Esophagus muscularis mucosa (tissue), 4 donors: ENCODE measurements around the gene NBEA. TPM values are rescaled to one million over a fixed set of nuclear protein-coding genes. Genes with fewer than 3 reads are reported as not detected.
A peak's percentile ranks its signal among the peaks of the same experiment; 100 is the strongest.

Experiments
- DNase-seq: peaks from one replicate; pipeline ENCODE4 v3.0.0-alpha.2; 2017; ENCODE audit errors: extremely low spot score
- H3K27ac ChIP-seq, 4 donors: fragments of 200-600 bp; sonication (generic); replicated peaks in 1 of 4; 1 replicate in 3 of 4; 2 replicates in 1 of 4; pipeline ENCODE4 v1.5.1; 2016 to 2019; ENCODE audit warnings: mild to moderate bottlenecking in 1 of 4
- H3K27me3 ChIP-seq, 4 donors: fragments of 200-600 bp; sonication (generic); one replicate each; pipeline versions ENCODE4 v1.5.1 to v1.6.0; 2016 to 2019
- H3K36me3 ChIP-seq, 4 donors: fragments of 200-600 bp; sonication (generic); one replicate each; pipeline ENCODE4 v1.5.1; 2016 to 2019
- H3K4me1 ChIP-seq, 4 donors: fragments of 200-600 bp; sonication (generic); one replicate each; pipeline ENCODE4 v1.5.1; 2016 to 2019
- H3K4me3 ChIP-seq, 4 donors: fragments of 200-600 bp; sonication (generic); 1 replicate in 2 of 4; 2 replicates in 2 of 4; pipeline ENCODE4 v1.5.1; 2016 to 2019; ENCODE audit warnings: mild to moderate bottlenecking in 4 of 4, moderate library complexity in 1 of 4
- H3K9me3 ChIP-seq, 4 donors: fragments of 200-600 bp; sonication (generic); 1 replicate in 3 of 4; 2 replicates in 1 of 4; pipeline ENCODE4 v1.5.1; 2016 to 2019
- CTCF ChIP-seq, 3 experiments: fragments of 200-600 bp in 2 of 3; fragments of 450-650 bp in 1 of 3; sonication (generic) in 2 of 3; IDR thresholded peaks; one replicate each; pipeline ENCODE4 v1.5.1; 2017 to 2019; ENCODE audit warnings: antibody characterized with exemption in 3 of 3, mild to moderate bottlenecking in 2 of 3, moderate library complexity in 1 of 3
- EP300 ChIP-seq: sonication (generic); formaldehyde crosslinking; IDR thresholded peaks from one replicate; pipeline ENCODE4 v1.6.1; 2017; ENCODE audit warnings: antibody characterized with exemption
- POLR2A ChIP-seq: fragments of 450-650 bp; IDR thresholded peaks from one replicate; pipeline ENCODE4 v1.6.1; 2017; ENCODE audit warnings: antibody characterized with exemption, moderate library complexity, mild to moderate bottlenecking, low read depth
- POLR2AphosphoS5 ChIP-seq, 2 donors: sonication (generic); formaldehyde crosslinking; IDR thresholded peaks; one replicate each; pipeline ENCODE4 v1.6.1; 2017; ENCODE audit warnings: antibody characterized with exemption in 2 of 2
- WGBS: methylation state at CpG from one replicate; pipeline ENCODE4 v1.1.5; 2018; 5-methylcytosine and 5-hydroxymethylcytosine counted together
- intact Hi-C: fragments of 100-400 bp; cut with DNase I; formaldehyde crosslinking; loops from one replicate; pipeline ENCODE4 v1.15.1; 2023
- total RNA-seq, 4 donors: library from RNA; depleted of rRNA; stranded (reverse); fragments of >200 nt; gene quantifications; one replicate each; pipeline versions ENCODE4 v1.1.0 to v1.2.1, GENCODE V29; 2016

The NBEA gene
- total RNA-seq, 4 donors from 2014 or later: 21.0 to 30.8 (median 25.0) TPM

- Histone ChIP-seq H3K4me3 (no peak overlapping the region), H3K4me1 (peaks cover 0 to 5% (median under 1%) of the 10 kb centered on the region in 4 donors), H3K9me3 (no peaks in the 10 kb centered on the region), H3K36me3 (peaks cover 0 to 5% (median 0%) of the 10 kb centered on the region in 4 donors), H3K27ac (no peak overlapping the region), H3K27me3 (no peaks in the 10 kb centered on the region)
- intact Hi-C loops: no loop called here
- no peak for TF ChIP-seq EP300
- peak; percentile 57 to 75 (median 58) for TF ChIP-seq CTCF (IDR thresholded peaks at IDR 0.05)
- 42% methylated on average over 3 of the region's 3 CpGs for WGBS
- no peak for DNase-seq
Observed at GRCh38 chr13:35157143-35157755, 215.2 kb downstream of the NBEA start.

- Histone ChIP-seq H3K27ac (no peak overlapping the region), H3K9me3 (no peaks in the 10 kb centered on the region), H3K27me3 (no peaks in the 10 kb centered on the region), H3K4me3 (no peak overlapping the region), H3K36me3 (peaks cover 0 to 5% (median 0%) of the 10 kb centered on the region in 4 donors), H3K4me1 (peaks cover 0 to 6% (median 0%) of the 10 kb centered on the region in 4 donors)
- WGBS: 79% methylated on average over 5 of the region's 5 CpGs
- intact Hi-C loops: no loop called here
- TF ChIP-seq CTCF (IDR thresholded peaks at IDR 0.05) (no peak), POLR2A (no peak), EP300 (no peak), POLR2AphosphoS5 (IDR thresholded peaks at IDR 0.05) (no peak)
- no peak for DNase-seq
Observed at GRCh38 chr13:35159041-35159440, 217.0 kb downstream of the NBEA start.

- Histone ChIP-seq H3K4me1 (peaks cover 0 to 6% (median 0%) of the 10 kb centered on the region in 4 donors), H3K27ac (no peak overlapping the region), H3K36me3 (peaks cover 0 to 5% (median 1%) of the 10 kb centered on the region in 4 donors), H3K9me3 (no peaks in the 10 kb centered on the region), H3K4me3 (no peak overlapping the region), H3K27me3 (no peaks in the 10 kb centered on the region)
- DNase-seq: no peak
- TF ChIP-seq POLR2AphosphoS5 (IDR thresholded peaks at IDR 0.05): no peak
- TF ChIP-seq EP300: no peak
- TF ChIP-seq CTCF (IDR thresholded peaks at IDR 0.05): no peak
- no peak for TF ChIP-seq POLR2A
- intact Hi-C loops: loop anchor here (5.0 kb wide), 1 partner anchor 1229 kb away; no protein-coding TSS in a partner anchor
- WGBS: 68% methylated on average over 3 of the region's 3 CpGs
Observed at GRCh38 chr13:35160896-35161295, 218.8 kb downstream of the NBEA start.

- Histone ChIP-seq H3K36me3 (peaks cover 0 to 5% (median 1%) of the 10 kb centered on the region in 4 donors), H3K9me3 (no peaks in the 10 kb centered on the region), H3K27me3 (no peaks in the 10 kb centered on the region), H3K4me3 (peak overlapping the region in 1 of 4 donors; percentile 8), H3K27ac (no peak overlapping the region), H3K4me1 (peaks cover 0 to 6% (median 0%) of the 10 kb centered on the region in 4 donors)
- intact Hi-C loops: loop anchor here (5.0 kb wide), 1 partner anchor 1230 kb away; no protein-coding TSS in a partner anchor
- WGBS: 47% methylated on average over 2 of the region's 2 CpGs
- DNase-seq: no peak
- TF ChIP-seq POLR2AphosphoS5 (IDR thresholded peaks at IDR 0.05) (no peak), CTCF (IDR thresholded peaks at IDR 0.05) (no peak), POLR2A (no peak), EP300 (no peak)
Observed at GRCh38 chr13:35162420-35162819, 220.3 kb downstream of the NBEA start.

GRCh38 chr13:35163674-35164073 is 221.6 kb downstream of the NBEA start:
- no peak for TF ChIP-seq EP300
- TF ChIP-seq POLR2AphosphoS5 (IDR thresholded peaks at IDR 0.05): no peak
- TF ChIP-seq POLR2A: no peak
- TF ChIP-seq CTCF (IDR thresholded peaks at IDR 0.05): no peak
- Histone ChIP-seq H3K27me3 (no peaks in the 10 kb centered on the region), H3K4me1 (peaks cover 0 to 6% (median 0%) of the 10 kb centered on the region in 4 donors), H3K36me3 (peaks cover 0 to 5% (median 1%) of the 10 kb centered on the region in 4 donors), H3K9me3 (no peaks in the 10 kb centered on the region), H3K4me3 (no peak overlapping the region), H3K27ac (no peak overlapping the region)
- DNase-seq: no peak
- WGBS: 93% methylated on average over 1 of the region's 1 CpG
- intact Hi-C loops: loop anchor here (5.0 kb wide), 1 partner anchor 1231 kb away; no protein-coding TSS in a partner anchor
